PC-3 (cell line): Measurements from ENCODE around the gene NAV1. TPM values are rescaled to one million over a fixed set of nuclear protein-coding genes. Genes with fewer than 3 reads are reported as not detected.

Experiments used
- ATAC-seq: fragments of 200-7000 bp; cut with Tn5 transposase; 2 replicates; pipeline ENCODE4 v1.9.1; 2020; ENCODE audit warnings: mild to moderate bottlenecking, moderate library complexity
- BruUV-seq: library from RNA; stranded (reverse); fragments of 400-500 nt; replicated peaks from 2 replicates; lab custom pipeline; 2021; lab: Mats Ljungman, UMichigan
- CTCF ChIA-PET: fragments of 300-600 bp; sonication (Branson Sonifier 250); formaldehyde crosslinking; loops from one replicate; lab custom pipeline; 2022; ENCODE audit warnings: antibody characterized with exemption; lab: Charles Lee
- POLR2A ChIA-PET: fragments of 300-600 bp; sonication (Branson Sonifier 250); formaldehyde crosslinking; loops from one replicate; lab custom pipeline; 2022; ENCODE audit warnings: antibody characterized with exemption; ENCODE audit not compliant: unreplicated experiment; lab: Charles Lee
- DNase-seq: peaks from one replicate; pipeline ENCODE4 v3.0.0-alpha.2; 2015
- H2AFZ ChIP-seq: fragments of 300-600 bp; sonication (generic); 2 replicates; pipeline ENCODE4 v1.6.0; 2016; ENCODE audit warnings: antibody characterized with exemption, low read length
- H3F3A ChIP-seq: fragments of 300-600 bp; sonication (generic); one replicate; pipeline ENCODE4 v1.6.0; 2017; ENCODE audit warnings: antibody characterized with exemption, low read length, control low read depth, mild to moderate bottlenecking; ENCODE audit not compliant: unreplicated experiment
- H3K27ac ChIP-seq: fragments of 300-600 bp; sonication (generic); 2 replicates; pipeline ENCODE4 v1.5.1; 2016; ENCODE audit warnings: mild to moderate bottlenecking, low read length
- H3K27me3 ChIP-seq: fragments of 300-600 bp; sonication (generic); 2 replicates; pipeline ENCODE4 v1.6.1; 2016; ENCODE audit warnings: low read length, mixed read lengths
- H3K36me3 ChIP-seq: fragments of 300-600 bp; sonication (generic); 2 replicates; pipeline ENCODE4 v1.6.1; 2016; ENCODE audit warnings: low read depth, mixed run types, low read length, mixed read lengths
- H3K4me1 ChIP-seq: fragments of 300-600 bp; sonication (generic); 2 replicates; pipeline ENCODE4 v1.5.1; 2016; ENCODE audit warnings: low read length; ENCODE audit not compliant: insufficient read depth
- H3K4me2 ChIP-seq: fragments of 300-600 bp; sonication (generic); 2 replicates; pipeline ENCODE4 v1.6.0; 2016; ENCODE audit warnings: low read length
- H3K4me3 ChIP-seq: fragments of 300-600 bp; sonication (generic); 2 replicates; pipeline ENCODE4 v1.5.1; 2016; ENCODE audit warnings: mild to moderate bottlenecking, low read length, mixed read lengths
- H3K79me2 ChIP-seq: fragments of 300-600 bp; sonication (generic); 2 replicates; pipeline ENCODE4 v1.6.1; 2017; ENCODE audit warnings: low read length, mixed read lengths
- H3K9ac ChIP-seq: fragments of 300-600 bp; sonication (generic); 2 replicates; pipeline ENCODE4 v1.6.0; 2016; ENCODE audit warnings: mild to moderate bottlenecking, low read length
- H3K9me2 ChIP-seq: fragments of 300-600 bp; sonication (generic); replicated peaks from 2 replicates; pipeline ENCODE4 v1.6.1; 2016; ENCODE audit warnings: mixed run types, low read length, mixed read lengths
- H3K9me3 ChIP-seq: fragments of 300-600 bp; sonication (generic); 2 replicates; pipeline ENCODE4 v1.6.1; 2016; ENCODE audit warnings: low read length, mixed read lengths
- H4K20me1 ChIP-seq: fragments of 300-600 bp; sonication (generic); 2 replicates; pipeline ENCODE4 v1.6.1; 2016; ENCODE audit warnings: low read length, mixed read lengths
- EZH2 ChIP-seq: fragments of 300-600 bp; sonication (generic); IDR thresholded peaks from one replicate; pipeline ENCODE4 v1.6.1; 2017; ENCODE audit warnings: antibody characterized with exemption, mild to moderate bottlenecking, low read length; ENCODE audit not compliant: unreplicated experiment
- EZH2phosphoT487 ChIP-seq: fragments of 300-600 bp; sonication (generic); IDR thresholded peaks from 2 replicates; pipeline ENCODE4 v1.6.1; 2018; ENCODE audit warnings: mild to moderate bottlenecking, antibody characterized with exemption, low read length, borderline replicate concordance
- intact Hi-C: fragments of 100-400 bp; cut with micrococcal nuclease; formaldehyde crosslinking; loops from 2 replicates; pipeline ENCODE4 v1.9.0; 2023
- total RNA-seq: library from RNA; depleted of rRNA; stranded (reverse); fragments of >200 nt; gene quantifications from 2 replicates; pipeline ENCODE4 v1.2.3, GENCODE V29; 2014
- TF ChIP-seq, protein P1 (sequence below): fragments of 300-600 bp; sonication (generic); conservative IDR thresholded peaks from 2 replicates; pipeline ENCODE4 v1.5.1; 2017; ENCODE audit warnings: antibody characterized with exemption, low read depth, mild to moderate bottlenecking, low read length

NAV1 gene
- total RNA-seq, 1 experiment from 2014 or later = 2.6 TPM

DNA sequence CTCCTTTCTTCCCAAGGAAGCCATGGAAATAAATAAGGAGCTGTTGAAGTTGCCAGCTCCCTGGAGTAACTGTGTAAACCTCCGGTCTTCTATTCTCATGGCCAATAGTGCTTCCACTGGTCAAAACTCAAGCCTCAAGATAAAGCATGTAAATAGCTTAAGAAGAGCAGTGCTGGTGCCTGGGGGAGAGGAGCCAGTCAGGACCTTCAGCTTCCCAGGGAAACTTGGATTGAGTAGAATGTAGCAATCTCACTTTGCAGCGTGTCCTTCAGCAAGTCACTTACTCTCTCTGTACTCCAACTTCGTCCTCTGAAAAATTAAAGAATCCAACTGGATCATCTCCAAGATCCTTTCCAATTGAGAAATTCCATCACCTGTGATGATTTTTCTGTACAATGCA, 44.7 kb downstream of the NAV1 start:
- Histone ChIP-seq H3K4me2 (no peak overlapping the region), H3K36me3 (no peaks in the 10 kb centered on the region), H3K4me1 (no peaks in the 10 kb centered on the region), H3K79me2 (no peaks in the 10 kb centered on the region), H3K27ac (no peak overlapping the region), H3K9me2 (no peaks in the 10 kb centered on the region), H3K4me3 (no peak overlapping the region), H3K9me3 (no peaks in the 10 kb centered on the region), H4K20me1 (no peaks in the 10 kb centered on the region), H3F3A (no peaks in the 10 kb centered on the region), H2AFZ (no peak overlapping the region), H3K9ac (no peak overlapping the region), H3K27me3 (no peaks in the 10 kb centered on the region)
- ChIA-PET POLR2A (no interaction called here), CTCF (no interaction called here)
- no TSS peak for BruUV-seq
- intact Hi-C loops = no loop called here
- TF ChIP-seq, protein P1, sequence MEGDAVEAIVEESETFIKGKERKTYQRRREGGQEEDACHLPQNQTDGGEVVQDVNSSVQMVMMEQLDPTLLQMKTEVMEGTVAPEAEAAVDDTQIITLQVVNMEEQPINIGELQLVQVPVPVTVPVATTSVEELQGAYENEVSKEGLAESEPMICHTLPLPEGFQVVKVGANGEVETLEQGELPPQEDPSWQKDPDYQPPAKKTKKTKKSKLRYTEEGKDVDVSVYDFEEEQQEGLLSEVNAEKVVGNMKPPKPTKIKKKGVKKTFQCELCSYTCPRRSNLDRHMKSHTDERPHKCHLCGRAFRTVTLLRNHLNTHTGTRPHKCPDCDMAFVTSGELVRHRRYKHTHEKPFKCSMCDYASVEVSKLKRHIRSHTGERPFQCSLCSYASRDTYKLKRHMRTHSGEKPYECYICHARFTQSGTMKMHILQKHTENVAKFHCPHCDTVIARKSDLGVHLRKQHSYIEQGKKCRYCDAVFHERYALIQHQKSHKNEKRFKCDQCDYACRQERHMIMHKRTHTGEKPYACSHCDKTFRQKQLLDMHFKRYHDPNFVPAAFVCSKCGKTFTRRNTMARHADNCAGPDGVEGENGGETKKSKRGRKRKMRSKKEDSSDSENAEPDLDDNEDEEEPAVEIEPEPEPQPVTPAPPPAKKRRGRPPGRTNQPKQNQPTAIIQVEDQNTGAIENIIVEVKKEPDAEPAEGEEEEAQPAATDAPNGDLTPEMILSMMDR = no peak
- TF ChIP-seq EZH2phosphoT487 = no peak
- TF ChIP-seq EZH2 = no peak
- no peak for DNase-seq
- ATAC-seq = no peak

DNA sequence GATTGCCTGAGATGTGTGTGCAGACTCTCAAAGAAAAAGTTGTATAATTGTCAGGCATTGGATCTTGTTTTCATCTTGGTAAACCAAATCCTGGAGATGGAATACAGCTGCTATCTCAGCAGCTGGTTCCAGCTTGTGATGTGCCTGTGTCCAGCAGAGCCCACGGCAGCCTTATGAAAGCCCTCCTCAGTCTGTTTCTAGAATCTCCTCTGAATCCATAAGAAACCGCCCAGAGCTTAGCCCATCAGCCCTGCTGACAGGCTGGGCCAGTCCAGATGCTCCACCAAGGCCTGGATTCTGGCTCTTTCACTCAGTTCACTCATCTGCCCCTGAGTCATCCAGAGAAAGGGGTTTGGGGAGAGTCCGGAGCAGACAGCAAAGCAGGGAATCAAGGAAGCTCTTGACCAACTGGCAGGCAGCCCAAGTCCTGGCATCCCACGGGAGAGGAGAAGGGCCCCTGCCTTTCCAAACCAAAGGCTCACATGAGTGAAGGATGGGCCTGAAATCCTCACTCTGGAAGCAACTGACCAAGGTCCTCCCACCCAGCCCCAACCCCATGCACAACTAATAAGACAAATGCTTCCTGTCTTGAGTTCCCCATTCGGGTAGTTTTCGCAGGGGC, 45.7 kb downstream of the NAV1 start:
- Histone ChIP-seq H3K9me2 (no peaks in the 10 kb centered on the region), H3K4me3 (no peak overlapping the region), H3K9me3 (no peaks in the 10 kb centered on the region), H3K4me2 (no peak overlapping the region), H3K27me3 (no peaks in the 10 kb centered on the region), H3K36me3 (no peaks in the 10 kb centered on the region), H4K20me1 (no peaks in the 10 kb centered on the region), H3K4me1 (no peaks in the 10 kb centered on the region), H3F3A (no peaks in the 10 kb centered on the region), H3K27ac (no peak overlapping the region), H3K9ac (no peak overlapping the region), H2AFZ (no peak overlapping the region), H3K79me2 (no peaks in the 10 kb centered on the region)
- ChIA-PET POLR2A (no interaction called here), CTCF (no interaction called here)
- ATAC-seq (no peak), DNase-seq (no peak)
- TF ChIP-seq EZH2 (no peak), EZH2phosphoT487 (no peak)
- TF ChIP-seq, protein P1 = no peak
- BruUV-seq = no TSS peak
- intact Hi-C loops = no loop called here

DNA sequence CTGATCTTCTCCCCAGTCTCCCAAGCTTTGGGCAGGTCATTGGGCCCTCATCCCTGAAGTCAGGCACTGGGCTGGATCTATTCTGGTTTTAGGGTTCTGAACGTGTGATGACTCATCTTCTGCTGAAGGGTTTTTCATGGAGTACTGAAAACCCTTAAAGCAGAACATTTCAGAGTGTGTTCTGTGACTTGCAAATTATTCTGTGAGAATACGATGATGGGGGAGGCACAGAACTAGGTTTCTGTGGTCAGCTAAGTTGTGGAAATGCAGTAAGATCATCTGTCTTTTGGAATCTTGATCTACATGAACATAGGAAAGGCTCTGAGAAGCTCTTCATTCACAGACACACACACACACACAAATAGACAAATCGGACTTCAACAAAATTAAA, 46.2 kb downstream of the NAV1 start:
- no peaks in the 10 kb centered on the region for H3K27me3 ChIP-seq
- no peaks in the 10 kb centered on the region for H3K9me2 ChIP-seq
- H3K9ac ChIP-seq = no peak overlapping the region
- H3K4me1 ChIP-seq = no peaks in the 10 kb centered on the region
- CTCF ChIA-PET = no interaction called here
- intact Hi-C loops = no loop called here
- no peak for TF ChIP-seq EZH2
- TF ChIP-seq, protein P1 = no peak
- TF ChIP-seq EZH2phosphoT487 = no peak
- POLR2A ChIA-PET = no interaction called here
- no peaks in the 10 kb centered on the region for H3K36me3 ChIP-seq
- ATAC-seq (no peak), DNase-seq (no peak)
- no peaks in the 10 kb centered on the region for H3K79me2 ChIP-seq
- H3K9me3 ChIP-seq = no peaks in the 10 kb centered on the region
- no peak overlapping the region for H3K27ac ChIP-seq
- no peaks in the 10 kb centered on the region for H3F3A ChIP-seq
- no peak overlapping the region for H2AFZ ChIP-seq
- BruUV-seq = no TSS peak
- no peaks in the 10 kb centered on the region for H4K20me1 ChIP-seq
- no peak overlapping the region for H3K4me2 ChIP-seq
- H3K4me3 ChIP-seq = no peak overlapping the region
